Liver (tissue), 3 donors: ENCODE results near the gene PLXNA3.

Experiments
- CTCF ChIP-seq: fragments of 150-350 bp; IDR thresholded peaks from 2 replicates; pipeline ENCODE4 v1.5.1; 2017; ENCODE audit warnings: improper control_type of control experiment, low read depth, low read length; ENCODE audit not compliant: missing input control
- JUND ChIP-seq, 2 donors: IDR thresholded peaks; 2 replicates each; pipeline ENCODE4 v1.6.1; 2016; ENCODE audit warnings: antibody characterized with exemption in 2 of 2
- MAX ChIP-seq: IDR thresholded peaks from 2 replicates; pipeline ENCODE4 v1.6.1; 2016; ENCODE audit warnings: antibody characterized with exemption
- RAD21 ChIP-seq, 2 donors: IDR thresholded peaks; 2 replicates each; pipeline ENCODE4 v1.6.1; 2016; ENCODE audit warnings: antibody characterized with exemption in 2 of 2, mild to moderate bottlenecking in 2 of 2
- donor health status: healthy.
- donor health status: healthy.

- TF ChIP-seq MAX (no peak), CTCF (no peak), RAD21 (IDR thresholded peaks at IDR 0.05) (no peak), JUND (IDR thresholded peaks at IDR 0.05) (no peak)
Observed at GRCh38 chrX:154502098-154502497, 44.0 kb downstream of the PLXNA3 start.
